ENCODE data around the gene SETD4. TPM values are rescaled to one million over a fixed set of nuclear protein-coding genes. Genes with fewer than 3 reads are reported as not detected.

SETD4 gene
- total and polyA plus RNA-seq, 2 of the 8 experiments (the other 6 are each of a cell fraction or from before 2014, with no cell fraction given) = 20.1 to 46.6 TPM

- Histone ChIP-seq H4K91ac (replicated peaks; ENCODE audit: insufficient read length, low read length) (no peak overlapping the region), H2AFZ (ENCODE audit: low read length) (no peak overlapping the region), H4K8ac (ENCODE audit: extremely low read depth, insufficient read depth, low read length) (no peak overlapping the region), H3K18ac (ENCODE audit: extremely low read depth, low read length) (no peak overlapping the region), H2BK20ac (ENCODE audit: low read length) (no peak overlapping the region; the same call in 1 of the 2 replicates), H3K4me3 (ENCODE audit: extremely low read depth in 1 of 4, insufficient read depth in 2 of 4, low read depth in 3 of 4, low read length in 4 of 4) (no peak overlapping the region), H3K36me3 (ENCODE audit: control insufficient read depth in 2 of 4, insufficient read depth in 4 of 4, low read length in 3 of 4) (no peaks in the 10 kb centered on the region), H3K79me1 (ENCODE audit: low read depth, low read length) (no peaks in the 10 kb centered on the region), H3K27me3 (replicated peaks in 1 of 4; ENCODE audit: control insufficient read depth in 3 of 4, extremely low read depth in 1 of 4, insufficient read depth in 3 of 4, low read length in 3 of 4) (peaks cover 0 to 1% (median 0%) of the 10 kb centered on the region in 4 experiments; a peak in 1 of 7 replicates), H3K4me2 (ENCODE audit: insufficient read depth in 1 of 2, low read depth in 2 of 2, low read length in 2 of 2) (no peak overlapping the region), H3K14ac (ENCODE audit: insufficient read length) (no peak overlapping the region), H3K9me3 (ENCODE audit: insufficient read depth in 2 of 2, low read depth in 1 of 2, low read length in 1 of 2) (peaks cover 5 to 6% of the 10 kb centered on the region in 2 experiments), H2BK12ac (ENCODE audit: low read depth, low read length) (no peak overlapping the region), H2BK5ac (ENCODE audit: low read depth, low read length) (no peak overlapping the region), H2BK120ac (replicated peaks; ENCODE audit: low read depth, low read length) (no peak overlapping the region), H3K4ac (replicated peaks; ENCODE audit: insufficient read length, low read depth, low read length) (no peak overlapping the region), H3K23me2 (ENCODE audit: low read depth, low read length) (peaks cover 6% of the 10 kb centered on the region), H2AK5ac (ENCODE audit: low read depth, low read length) (no peak overlapping the region), H3K9ac (replicated peaks in 1 of 4; ENCODE audit: extremely low read depth in 1 of 4, low read depth in 3 of 4, low read length in 3 of 4) (no peak overlapping the region), H3K27ac (ENCODE audit: low read depth, low read length) (no peak overlapping the region), H2BK15ac (ENCODE audit: low read length) (no peak overlapping the region), H3K23ac (ENCODE audit: insufficient read length) (no peak overlapping the region), H4K5ac (ENCODE audit: insufficient read length, low read depth, low read length) (no peak overlapping the region), H3K56ac (replicated peaks; ENCODE audit: insufficient read length, low read depth, low read length) (no peak overlapping the region), H4K20me1 (replicated peaks in 1 of 2; ENCODE audit: control insufficient read depth in 1 of 2, insufficient read depth in 2 of 2, low read length in 2 of 2) (no peaks in the 10 kb centered on the region), H3K4me1 (replicated peaks in 1 of 4; ENCODE audit: control insufficient read depth in 3 of 4, insufficient read depth in 4 of 4, low read length in 3 of 4) (peaks cover 0 to 4% (median 3%) of the 10 kb centered on the region in 4 experiments; a peak in 5 of 7 replicates), H3K79me2 (ENCODE audit: control insufficient read depth in 1 of 2, insufficient read depth in 2 of 2, low read length in 2 of 2) (peaks cover 0 to 3% of the 10 kb centered on the region in 2 experiments; a peak in 2 of 4 replicates)
- no peak for DNase-seq (ENCODE audit: low read depth in 1 of 2, low spot score in 2 of 2)
- POLR2A ChIA-PET (ENCODE audit: partially characterized antibody) = interaction anchor here (0.7 to 1.0 kb wide), 3 partner anchors 19 to 37 kb away, joined by 3 read pairs; no protein-coding TSS in a partner anchor
- TF ChIP-seq RNF2 (IDR thresholded peaks at IDR 0.05; ENCODE audit: borderline replicate concordance, low read depth, low read length, missing control alignments, poor library complexity, severe bottlenecking) = no peak
- no peak for TF ChIP-seq TBP (IDR thresholded peaks at IDR 0.05; ENCODE audit: low read depth, low read length)
- TF ChIP-seq MAX (IDR thresholded peaks at IDR 0.05) = no peak
- no peak for TF ChIP-seq EP300 (IDR thresholded peaks at IDR 0.05; ENCODE audit: borderline replicate concordance in 1 of 2, low read depth in 2 of 2, low read length in 2 of 2)
- TF ChIP-seq RAD21 (IDR thresholded peaks at IDR 0.05 in 1 of 2, conservative IDR thresholded peaks at IDR 0.05 in 1 of 2; ENCODE audit: low read depth in 2 of 2, low read length in 2 of 2) = no peak
- TF ChIP-seq TAF1 (IDR thresholded peaks at IDR 0.05; ENCODE audit: low read depth, low read length) = no peak
- TF ChIP-seq HDAC6 (IDR thresholded peaks at IDR 0.05; ENCODE audit: low read depth, low read length) = no peak
- no peak for TF ChIP-seq GTF2F1 (IDR thresholded peaks at IDR 0.05; ENCODE audit: borderline replicate concordance, low read depth, low read length)
- TF ChIP-seq PHF8 (conservative IDR thresholded peaks at IDR 0.05; ENCODE audit: low read depth, low read length) = no peak
- TF ChIP-seq POU5F1 (IDR thresholded peaks at IDR 0.05; ENCODE audit: low read depth, low read length) = no peak
- TF ChIP-seq ASH2L (IDR thresholded peaks at IDR 0.05; ENCODE audit: low read length) = no peak
- TF ChIP-seq RBBP5 (IDR thresholded peaks at IDR 0.05; ENCODE audit: borderline replicate concordance, low read depth, low read length) = no peak
- no peak for TF ChIP-seq BRCA1 (IDR thresholded peaks at IDR 0.05; ENCODE audit: low read depth, low read length)
- 92% methylated on average over 4 of the region's 4 CpGs; no CpG with 5 or more reads in 1 of the 2 experiments for WGBS, 2 experiments (ENCODE audit: extremely low coverage in 1 of 2, insufficient coverage in 1 of 2, insufficient read length in 1 of 2, insufficient replicate concordance in 2 of 2, low coverage in 1 of 2, low lambda C conversion rate in 2 of 2, missing lambda C conversion rate in 1 of 2)
- no peak for FAIRE-seq
- CTCF ChIA-PET (ENCODE audit: partially characterized antibody) = interaction anchor here (0.6 to 2.0 kb wide), 7 partner anchors 10 to 72 kb away, joined by 3 to 7 read pairs (median 4); no protein-coding TSS in a partner anchor
Observed at GRCh38 chr21:36064085-36064460, 3.7 kb upstream of the SETD4 start.
